Activated naive CD8-positive, alpha-beta T cell treated with anti-CD3 and anti-CD28 coated beads, Interleukin-2, amount 50 U/mL, for 16 hours (primary cell): Measurements from ENCODE around the gene PLCG2.
"Not testable (repeated sequence)": the region's sequence is repeated elsewhere in the genome, so short reads cannot be mapped to it uniquely, and the experiment has no call there.

Source experiments
- DNase-seq: peaks from one replicate; pipeline ENCODE4 v3.0.0-alpha.2; 2020; ENCODE audit warnings: low read depth, low spot score

The PLCG2 gene

GRCh38 chr16:81912395-81912794, 133.3 kb downstream of the PLCG2 start:
- no peak for DNase-seq

- DNase-seq, result no peak
Measured at GRCh38 chr16:81913222-81913621, 134.1 kb downstream of the PLCG2 start.

GRCh38 chr16:81917375-81917774, 138.3 kb downstream of the PLCG2 start:
- no peak for DNase-seq

GRCh38 chr16:81918927-81919326, 139.8 kb downstream of the PLCG2 start:
- DNase-seq, result no peak

- no peak for DNase-seq
Measured at GRCh38 chr16:81920498-81920897, 141.4 kb downstream of the PLCG2 start.

GRCh38 chr16:81921085-81921814, 142.2 kb downstream of the PLCG2 start:
- DNase-seq, result no peak

- DNase-seq, result no peak
Measured at GRCh38 chr16:81921843-81922584, 142.9 kb downstream of the PLCG2 start.

GRCh38 chr16:81923296-81923695, 144.2 kb downstream of the PLCG2 start:
- no peak for DNase-seq

GRCh38 chr16:81925016-81925415, 145.9 kb downstream of the PLCG2 start:
- no peak for DNase-seq

GRCh38 chr16:81926036-81926435, 146.9 kb downstream of the PLCG2 start:
- no peak for DNase-seq

- DNase-seq, result no peak
Measured at GRCh38 chr16:81927561-81928185, 148.6 kb downstream of the PLCG2 start.

GRCh38 chr16:81928271-81928918, 149.3 kb downstream of the PLCG2 start:
- no peak for DNase-seq

- DNase-seq, result no peak
Measured at GRCh38 chr16:81928975-81929374, 149.9 kb downstream of the PLCG2 start.

GRCh38 chr16:81929841-81930240, 150.8 kb downstream of the PLCG2 start:
- DNase-seq, result no peak

- DNase-seq, result no peak
Measured at GRCh38 chr16:81931927-81932326, 152.8 kb downstream of the PLCG2 start.

GRCh38 chr16:81932668-81933067, 153.6 kb downstream of the PLCG2 start:
- DNase-seq, result no peak

- no peak for DNase-seq
Measured at GRCh38 chr16:81933361-81933760, 154.3 kb downstream of the PLCG2 start.

GRCh38 chr16:81934711-81935110, 155.6 kb downstream of the PLCG2 start:
- DNase-seq, result not testable (repeated sequence)

GRCh38 chr16:81936209-81937000, 157.3 kb downstream of the PLCG2 start:
- DNase-seq, result no peak

GRCh38 chr16:81937305-81938038, 158.4 kb downstream of the PLCG2 start:
- no peak for DNase-seq
